NCI-H1092 (cell line): Measurements from ENCODE around the gene TAAR1.
"Not testable (repeated sequence)": the region's sequence is repeated elsewhere in the genome, so short reads cannot be mapped to it uniquely, and the experiment has no call there.

Experiments
- DNase-seq: peaks from one replicate; lab custom pipeline; 2025; lab: John Stamatoyannopoulos, UW

The TAAR1 gene

GRCh38 chr6:132661906-132662305, 2.9 kb upstream of the TAAR1 start:
- DNase-seq, result no peak

GRCh38 chr6:132651062-132651461, 7.9 kb downstream of the TAAR1 start:
- DNase-seq, result no peak

GRCh38 chr6:132650429-132650828, 8.6 kb downstream of the TAAR1 start:
- DNase-seq, result no peak

- DNase-seq, result no peak
Measured at GRCh38 chr6:132648828-132649227, 10.2 kb downstream of the TAAR1 start.

- DNase-seq, result no peak
Measured at GRCh38 chr6:132648356-132648755, 10.6 kb downstream of the TAAR1 start.

- no peak for DNase-seq
Measured at GRCh38 chr6:132643547-132643946, 15.4 kb downstream of the TAAR1 start.

- DNase-seq, result not testable (repeated sequence)
Measured at GRCh38 chr6:132637135-132637534, 21.8 kb downstream of the TAAR1 start.

GRCh38 chr6:132635906-132636305, 23.1 kb downstream of the TAAR1 start:
- DNase-seq, result not testable (repeated sequence)

- DNase-seq, result not testable (repeated sequence)
Measured at GRCh38 chr6:132635288-132635687, 23.7 kb downstream of the TAAR1 start.

- DNase-seq, result no peak
Measured at GRCh38 chr6:132634796-132635195, 24.2 kb downstream of the TAAR1 start.

GRCh38 chr6:132633362-132633761, 25.6 kb downstream of the TAAR1 start:
- no peak for DNase-seq

GRCh38 chr6:132624175-132624574, 34.8 kb downstream of the TAAR1 start, which contains the start of gene TAAR2:
TSS of gene TAAR2 (minus strand) at chr6:132624275. CDS start at chr6:132624275, 0 bp downstream.
- no peak for DNase-seq

GRCh38 chr6:132623106-132623845, 35.7 kb downstream of the TAAR1 start:
- no peak for DNase-seq

GRCh38 chr6:132616677-132617076, 42.3 kb downstream of the TAAR1 start:
- no peak for DNase-seq

- DNase-seq, result no peak
Measured at GRCh38 chr6:132614554-132614953, 44.4 kb downstream of the TAAR1 start.

GRCh38 chr6:132612449-132613108, 46.4 kb downstream of the TAAR1 start:
- no peak for DNase-seq

GRCh38 chr6:132611616-132612015, 47.4 kb downstream of the TAAR1 start:
- DNase-seq, result no peak

GRCh38 chr6:132607544-132608233, 51.3 kb downstream of the TAAR1 start:
- DNase-seq, result no peak

- no peak for DNase-seq
Measured at GRCh38 chr6:132604635-132605152, 54.3 kb downstream of the TAAR1 start.

GRCh38 chr6:132600900-132601299, 58.1 kb downstream of the TAAR1 start:
- DNase-seq, result not testable (repeated sequence)

- no peak for DNase-seq
Measured at GRCh38 chr6:132598473-132598872, 60.5 kb downstream of the TAAR1 start.

GRCh38 chr6:132596201-132596600, 62.8 kb downstream of the TAAR1 start:
- no peak for DNase-seq
